Ishikawa (cell line): ENCODE data around the gene C6orf47.

Experiments used
- RAD21 ChIP-seq: IDR thresholded peaks from 2 replicates; pipeline ENCODE4 v1.6.1; 2012; ENCODE audit warnings: low read depth
- REST ChIP-seq: IDR thresholded peaks from 2 replicates; pipeline ENCODE4 v1.6.1; 2012; ENCODE audit warnings: low read depth, mild to moderate bottlenecking

- TF ChIP-seq REST (no peak), RAD21 (no peak)
These were observed 16.3 kb upstream of the C6orf47 start for GRCh38 chr6:31676904-31677303.
